Measurements from ENCODE around the gene SSH3.
A peak's percentile ranks its signal among the peaks of the same experiment; 100 is the strongest.

SSH3 gene

GRCh38 chr11:67351275-67352005 lies 48.1 kb downstream of the SSH3 start:
- DNase-seq, result peak; percentile 80

- no peak for DNase-seq
Observed at GRCh38 chr11:67352546-67353316, 49.4 kb downstream of the SSH3 start.

GRCh38 chr11:67353317-67354074 lies 50.2 kb downstream of the SSH3 start, which contains the start of gene POLD4:
Gene POLD4 (minus strand): TSS chr11:67353546. CDS start chr11:67353399, 147 bp downstream.
- peak; percentile 96 for DNase-seq

DNA sequence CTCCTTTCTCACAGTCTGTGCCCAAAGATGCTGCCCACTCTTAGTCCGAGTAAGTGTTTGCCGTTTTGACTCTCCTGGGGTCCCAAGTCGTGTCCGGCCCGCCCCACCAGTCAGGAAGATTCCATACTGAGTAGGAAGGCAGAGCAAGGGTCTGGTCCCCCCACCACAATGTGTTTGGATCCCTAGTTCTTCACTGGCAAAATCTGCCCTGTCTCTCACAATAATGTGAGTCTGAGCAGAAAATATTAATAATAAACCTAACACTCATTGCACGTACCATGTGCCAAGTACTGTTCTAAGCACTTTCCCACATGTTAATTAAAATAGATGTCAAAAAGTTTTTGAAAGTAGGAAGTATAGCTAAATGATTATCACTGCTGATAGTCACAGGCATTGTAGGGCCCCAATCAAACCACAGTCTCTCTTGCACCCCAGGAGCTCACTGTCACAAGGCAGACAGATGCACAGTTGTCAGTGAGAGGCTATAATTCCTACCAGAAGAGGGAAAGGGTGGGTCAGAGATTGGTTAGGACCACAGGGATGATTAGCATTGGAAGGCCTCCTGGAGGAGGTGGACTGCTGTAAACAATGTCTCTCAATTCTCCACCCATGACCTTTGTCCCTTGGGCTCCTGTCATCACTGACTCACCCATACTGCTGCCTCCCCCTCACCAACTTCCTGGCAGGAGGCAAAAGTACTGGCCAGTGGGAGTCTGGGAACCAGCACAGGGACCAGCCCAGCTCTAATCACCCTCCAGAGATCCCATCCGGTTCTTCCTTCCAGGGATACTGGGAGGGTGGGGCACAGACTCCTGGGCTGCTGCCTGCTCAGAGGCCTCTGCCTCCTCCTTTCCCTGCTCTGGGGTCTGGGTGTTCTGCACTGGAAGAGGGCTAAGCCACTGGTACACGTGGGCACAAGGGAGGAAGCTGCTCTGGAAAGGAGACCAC lies 51.0 kb downstream of the SSH3 start:
- DNase-seq, result no peak

DNA sequence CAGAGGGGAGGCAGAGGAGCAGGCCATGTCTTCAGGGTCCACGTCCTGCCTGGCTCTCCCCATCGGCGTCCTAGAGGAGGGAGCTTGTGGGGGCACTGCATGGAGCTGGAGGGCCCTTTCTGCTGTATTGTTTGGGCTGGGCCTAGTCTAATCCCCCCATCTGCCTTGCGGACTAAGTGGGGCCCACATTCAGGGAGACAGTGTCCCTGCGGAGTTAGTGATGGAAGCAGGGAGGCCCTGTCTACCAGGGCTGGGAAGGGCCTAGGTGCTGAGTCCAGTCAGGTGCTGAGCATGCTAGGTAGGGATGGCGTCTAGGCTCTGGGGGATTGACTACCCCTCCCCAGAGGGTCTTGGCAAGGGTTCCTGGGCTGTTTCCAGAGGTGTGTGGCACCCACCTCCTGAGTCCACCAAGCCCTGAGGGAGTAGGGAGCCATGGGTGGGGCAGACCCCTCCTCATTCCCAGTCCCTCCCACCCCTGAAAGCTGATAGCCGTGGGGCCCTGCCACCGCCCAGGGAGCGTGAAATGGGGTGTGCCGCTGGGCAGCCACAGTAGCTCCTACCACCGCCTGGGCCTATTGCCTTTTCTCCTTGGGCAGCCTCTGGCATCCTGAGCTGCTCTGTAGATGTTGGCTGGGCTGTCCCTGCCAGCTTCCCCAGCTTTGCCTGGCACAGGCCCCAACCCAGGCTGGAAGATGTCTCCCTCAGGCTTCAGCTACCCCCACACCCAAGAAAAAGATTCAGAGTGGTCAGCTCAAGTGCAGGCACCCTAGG lies 51.9 kb downstream of the SSH3 start:
- no peak for DNase-seq

- no peak for DNase-seq
Observed at GRCh38 chr11:67355794-67356386, 52.6 kb downstream of the SSH3 start.

DNA sequence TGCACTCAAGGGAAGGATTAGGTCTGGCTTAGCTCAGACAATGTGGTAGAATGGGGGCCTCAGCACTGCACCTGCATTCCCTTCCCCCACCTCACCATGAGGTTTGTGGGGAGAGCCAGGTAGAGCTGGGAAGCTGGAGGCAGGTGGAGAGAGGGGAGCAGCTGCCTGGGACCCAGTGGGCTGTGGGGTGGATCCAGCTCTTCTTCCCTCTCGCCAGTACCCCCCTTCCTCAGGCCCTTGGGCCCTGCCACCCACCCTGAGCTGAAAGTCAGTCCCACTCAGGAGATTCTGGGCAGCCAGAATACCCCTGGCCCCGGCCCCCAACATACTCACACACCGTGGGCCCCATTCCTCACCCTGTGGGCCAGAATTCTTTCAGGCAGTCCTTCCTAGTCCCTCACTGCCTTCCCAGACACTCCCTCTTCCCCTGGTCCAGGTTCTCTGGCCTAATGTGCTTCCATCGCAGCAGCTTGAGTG lies 53.1 kb downstream of the SSH3 start:
- no peak for DNase-seq

DNA sequence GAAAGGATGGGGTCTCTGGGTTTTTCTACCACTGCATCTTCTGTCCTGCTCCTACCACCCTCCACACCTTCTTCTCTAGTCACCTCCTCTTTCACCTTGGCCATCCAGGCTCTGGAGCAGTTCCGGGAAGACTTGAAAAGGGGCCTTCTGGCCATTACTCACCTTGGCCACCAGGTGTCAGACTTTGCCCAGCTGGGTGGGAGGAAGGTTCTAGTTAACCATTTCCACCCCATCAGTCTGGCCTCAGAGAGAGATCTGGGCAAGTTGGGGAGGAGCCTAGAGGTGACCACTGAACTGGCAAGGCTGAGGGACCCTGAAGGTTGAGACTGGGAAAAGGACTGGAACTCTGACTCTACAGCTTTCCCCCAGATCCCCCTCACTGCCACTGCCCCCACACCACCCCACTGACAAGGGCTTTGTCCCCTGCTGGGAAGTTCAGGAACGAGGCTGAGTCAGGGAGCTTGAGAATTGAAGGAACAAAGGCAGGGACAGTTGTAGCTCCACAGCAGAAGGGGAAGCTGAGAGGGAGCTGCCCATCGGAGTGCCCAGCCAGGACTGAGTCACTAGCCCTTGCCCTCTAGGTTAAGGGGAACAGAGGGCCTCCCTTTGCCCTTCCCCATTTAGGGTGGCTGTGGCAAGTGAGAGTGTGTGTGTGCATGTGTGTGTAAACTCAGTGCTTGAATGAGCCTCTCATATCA lies 53.7 kb downstream of the SSH3 start:
- peak; percentile 81 for DNase-seq

DNA sequence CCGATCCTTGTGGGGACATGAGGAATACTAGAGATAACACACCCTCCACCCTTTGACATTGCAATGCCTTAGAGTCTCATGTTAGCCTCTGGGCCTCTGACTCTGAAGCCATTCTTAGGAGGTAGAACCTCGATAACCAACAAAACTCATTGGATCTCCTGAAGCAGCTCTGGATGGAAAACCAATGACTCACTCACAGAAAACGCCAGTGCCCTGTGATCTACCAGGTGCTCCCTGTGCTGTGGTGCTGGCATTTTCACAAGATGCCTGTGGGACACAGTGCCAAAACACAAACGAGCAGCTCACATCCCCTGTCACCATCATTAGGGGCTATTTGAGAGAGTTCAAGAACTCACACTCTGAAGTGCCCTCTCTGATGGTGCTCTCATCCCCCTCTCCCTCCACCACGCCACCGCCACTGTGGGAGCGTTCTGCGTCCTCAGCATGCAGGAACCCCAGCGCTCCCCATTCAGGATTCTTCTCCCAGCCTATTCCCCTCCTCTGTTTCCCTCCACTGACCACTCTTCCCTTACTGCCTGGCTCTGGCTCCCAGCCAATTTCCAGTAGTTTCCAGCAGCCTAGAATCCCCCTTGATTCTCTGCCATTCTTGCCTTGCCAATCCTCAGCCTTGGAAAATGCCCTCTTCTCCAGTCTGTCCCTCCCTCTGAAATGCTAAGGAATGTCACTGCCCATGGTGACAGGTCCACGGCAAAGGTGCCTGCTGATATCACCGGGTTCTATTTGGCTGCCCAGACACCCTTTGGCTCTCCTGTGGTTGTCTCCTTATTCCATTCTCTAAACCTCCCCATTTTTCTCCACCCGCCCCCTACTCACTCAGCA lies 54.7 kb downstream of the SSH3 start:
- DNase-seq, result no peak

Measured in activated CD8-positive, alpha-beta memory T cell treated with anti-CD3 and anti-CD28 coated beads, Interleukin-2, amount 50 U/mL, for 48 hours (primary cell).